PC-3 (cell line): ENCODE data around the gene SAFB2. TPM values are rescaled to one million over a fixed set of nuclear protein-coding genes. Genes with fewer than 3 reads are reported as not detected.

Experiments used
- ATAC-seq: fragments of 200-7000 bp; cut with Tn5 transposase; 2 replicates; pipeline ENCODE4 v1.9.1; 2020; ENCODE audit warnings: mild to moderate bottlenecking, moderate library complexity
- BruUV-seq: library from RNA; stranded (reverse); fragments of 400-500 nt; replicated peaks from 2 replicates; lab custom pipeline; 2021; lab: Mats Ljungman, UMichigan
- CTCF ChIA-PET: fragments of 300-600 bp; sonication (Branson Sonifier 250); formaldehyde crosslinking; loops from one replicate; lab custom pipeline; 2022; ENCODE audit warnings: antibody characterized with exemption; lab: Charles Lee
- POLR2A ChIA-PET: fragments of 300-600 bp; sonication (Branson Sonifier 250); formaldehyde crosslinking; loops from one replicate; lab custom pipeline; 2022; ENCODE audit warnings: antibody characterized with exemption; ENCODE audit not compliant: unreplicated experiment; lab: Charles Lee
- DNase-seq: peaks from one replicate; pipeline ENCODE4 v3.0.0-alpha.2; 2015
- H2AFZ ChIP-seq: fragments of 300-600 bp; sonication (generic); 2 replicates; pipeline ENCODE4 v1.6.0; 2016; ENCODE audit warnings: antibody characterized with exemption, low read length
- H3F3A ChIP-seq: fragments of 300-600 bp; sonication (generic); one replicate; pipeline ENCODE4 v1.6.0; 2017; ENCODE audit warnings: antibody characterized with exemption, low read length, control low read depth, mild to moderate bottlenecking; ENCODE audit not compliant: unreplicated experiment
- H3K27ac ChIP-seq: fragments of 300-600 bp; sonication (generic); 2 replicates; pipeline ENCODE4 v1.5.1; 2016; ENCODE audit warnings: mild to moderate bottlenecking, low read length
- H3K27me3 ChIP-seq: fragments of 300-600 bp; sonication (generic); 2 replicates; pipeline ENCODE4 v1.6.1; 2016; ENCODE audit warnings: low read length, mixed read lengths
- H3K36me3 ChIP-seq: fragments of 300-600 bp; sonication (generic); 2 replicates; pipeline ENCODE4 v1.6.1; 2016; ENCODE audit warnings: low read depth, mixed run types, low read length, mixed read lengths
- H3K4me1 ChIP-seq: fragments of 300-600 bp; sonication (generic); 2 replicates; pipeline ENCODE4 v1.5.1; 2016; ENCODE audit warnings: low read length; ENCODE audit not compliant: insufficient read depth
- H3K4me2 ChIP-seq: fragments of 300-600 bp; sonication (generic); 2 replicates; pipeline ENCODE4 v1.6.0; 2016; ENCODE audit warnings: low read length
- H3K4me3 ChIP-seq: fragments of 300-600 bp; sonication (generic); 2 replicates; pipeline ENCODE4 v1.5.1; 2016; ENCODE audit warnings: mild to moderate bottlenecking, low read length, mixed read lengths
- H3K79me2 ChIP-seq: fragments of 300-600 bp; sonication (generic); 2 replicates; pipeline ENCODE4 v1.6.1; 2017; ENCODE audit warnings: low read length, mixed read lengths
- H3K9ac ChIP-seq: fragments of 300-600 bp; sonication (generic); 2 replicates; pipeline ENCODE4 v1.6.0; 2016; ENCODE audit warnings: mild to moderate bottlenecking, low read length
- H3K9me2 ChIP-seq: fragments of 300-600 bp; sonication (generic); replicated peaks from 2 replicates; pipeline ENCODE4 v1.6.1; 2016; ENCODE audit warnings: mixed run types, low read length, mixed read lengths
- H3K9me3 ChIP-seq: fragments of 300-600 bp; sonication (generic); 2 replicates; pipeline ENCODE4 v1.6.1; 2016; ENCODE audit warnings: low read length, mixed read lengths
- H4K20me1 ChIP-seq: fragments of 300-600 bp; sonication (generic); 2 replicates; pipeline ENCODE4 v1.6.1; 2016; ENCODE audit warnings: low read length, mixed read lengths
- CTCF ChIP-seq: fragments of 300-600 bp; sonication (generic); conservative IDR thresholded peaks from 2 replicates; pipeline ENCODE4 v1.5.1; 2017; ENCODE audit warnings: antibody characterized with exemption, low read depth, mild to moderate bottlenecking, low read length
- EZH2 ChIP-seq: fragments of 300-600 bp; sonication (generic); IDR thresholded peaks from one replicate; pipeline ENCODE4 v1.6.1; 2017; ENCODE audit warnings: antibody characterized with exemption, mild to moderate bottlenecking, low read length; ENCODE audit not compliant: unreplicated experiment
- EZH2phosphoT487 ChIP-seq: fragments of 300-600 bp; sonication (generic); IDR thresholded peaks from 2 replicates; pipeline ENCODE4 v1.6.1; 2018; ENCODE audit warnings: mild to moderate bottlenecking, antibody characterized with exemption, low read length, borderline replicate concordance
- intact Hi-C: fragments of 100-400 bp; cut with micrococcal nuclease; formaldehyde crosslinking; loops from 2 replicates; pipeline ENCODE4 v1.9.0; 2023
- total RNA-seq: library from RNA; depleted of rRNA; stranded (reverse); fragments of >200 nt; gene quantifications from 2 replicates; pipeline ENCODE4 v1.2.3, GENCODE V29; 2014

Gene SAFB2
- total RNA-seq, 1 experiment from 2014 or later: 77.5 TPM

GRCh38 chr19:5595129-5595528, 27.4 kb downstream of the SAFB2 start:
- DNase-seq: no peak
- H3K4me1 ChIP-seq: no peaks in the 10 kb centered on the region
- no peak overlapping the region for H3K4me2 ChIP-seq
- H2AFZ ChIP-seq: no peak overlapping the region
- no peaks in the 10 kb centered on the region for H3K27me3 ChIP-seq
- no peaks in the 10 kb centered on the region for H3K9me3 ChIP-seq
- no peak for ATAC-seq
- no peaks in the 10 kb centered on the region for H3K9me2 ChIP-seq
- no peaks in the 10 kb centered on the region for H3K79me2 ChIP-seq
- ChIA-PET CTCF (no interaction called here), POLR2A (no interaction called here)
- no TSS peak for BruUV-seq
- peaks cover 94% of the 10 kb centered on the region for H3K36me3 ChIP-seq
- H3K9ac ChIP-seq: no peak overlapping the region
- TF ChIP-seq EZH2phosphoT487 (no peak), CTCF (no peak), EZH2 (no peak)
- H3F3A ChIP-seq: no peaks in the 10 kb centered on the region
- H4K20me1 ChIP-seq: peaks cover 10% of the 10 kb centered on the region
- intact Hi-C loops: no loop called here
- H3K4me3 ChIP-seq: no peak overlapping the region
- H3K27ac ChIP-seq: no peak overlapping the region

DNA sequence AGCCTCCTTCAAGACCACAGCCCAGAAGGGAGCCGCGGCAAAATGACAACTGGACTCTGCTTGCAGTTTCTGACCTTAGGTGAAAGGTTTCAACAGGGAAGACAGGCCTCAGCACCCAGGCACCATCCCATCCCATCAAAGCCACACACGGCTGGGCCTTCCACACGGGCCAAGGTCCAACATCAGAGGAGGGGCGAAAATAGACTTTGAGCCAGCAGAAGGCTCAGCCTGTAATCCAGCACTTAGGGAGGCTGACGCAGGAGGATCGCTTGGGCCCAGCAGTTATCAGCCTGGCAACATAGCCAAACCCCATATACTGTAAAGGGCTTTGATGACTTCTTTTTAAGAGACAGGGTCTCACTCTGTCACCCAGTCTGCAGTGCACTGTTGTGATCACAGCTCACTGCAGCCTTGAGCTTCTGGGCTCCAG, 28.0 kb downstream of the SAFB2 start:
- no peak overlapping the region for H3K4me3 ChIP-seq
- POLR2A ChIA-PET: no interaction called here
- no peak overlapping the region for H3K4me2 ChIP-seq

More for the DNA sequence above, 28.0 kb downstream of the SAFB2 start:
- H4K20me1 ChIP-seq: peaks cover 8% of the 10 kb centered on the region; the same call in 1 of the 2 replicates
- no peaks in the 10 kb centered on the region for H3K4me1 ChIP-seq
- H3K27me3 ChIP-seq: no peaks in the 10 kb centered on the region
- no peaks in the 10 kb centered on the region for H3K79me2 ChIP-seq
- peaks cover 94% of the 10 kb centered on the region for H3K36me3 ChIP-seq
- H3K9me3 ChIP-seq: no peaks in the 10 kb centered on the region
- no peak overlapping the region for H3K9ac ChIP-seq
- CTCF ChIA-PET: no interaction called here
- DNase-seq (no peak), ATAC-seq (no peak)
- intact Hi-C loops: no loop called here
- no peaks in the 10 kb centered on the region for H3F3A ChIP-seq
- TF ChIP-seq CTCF (no peak), EZH2 (no peak), EZH2phosphoT487 (no peak)
- no TSS peak for BruUV-seq
- no peak overlapping the region for H2AFZ ChIP-seq
- no peaks in the 10 kb centered on the region for H3K9me2 ChIP-seq
- H3K27ac ChIP-seq: no peak overlapping the region
